Psoas muscle (tissue), 8 donors: Measurements from ENCODE around the gene PRPSAP1. TPM values are rescaled to one million over a fixed set of nuclear protein-coding genes. Genes with fewer than 3 reads are reported as not detected.

Source experiments
- ATAC-seq, 4 donors: fragments of 200-7000 bp; cut with Tn5 transposase; one replicate each; pipeline ENCODE4 v1.9.1; 2020; ENCODE audit warnings: moderate library complexity in 3 of 4, mild to moderate bottlenecking in 2 of 4
- DNase-seq, 2 donors: peaks; one replicate each; pipeline ENCODE4 v3.0.0-alpha.2; 2020
- H3K27ac ChIP-seq: fragments of 200-600 bp; one replicate; pipeline ENCODE4 v1.8.0; 2022
- H3K27me3 ChIP-seq, 3 donors: fragments of 200-600 bp in 1 of 3; one replicate each; pipeline versions ENCODE4 v1.6.1 to v1.8.0; 2013 to 2022; ENCODE audit warnings: low read length in 2 of 3, mild to moderate bottlenecking in 2 of 3, moderate library complexity in 1 of 3; ENCODE audit not compliant: insufficient read depth in 3 of 3
- H3K36me3 ChIP-seq, 2 donors: fragments of 200-600 bp in 1 of 2; one replicate each; pipeline versions ENCODE4 v1.6.1 to v1.8.0; 2013 to 2022; ENCODE audit warnings: low read depth in 1 of 2, mild to moderate bottlenecking in 1 of 2, moderate library complexity in 1 of 2; ENCODE audit not compliant: insufficient read depth in 1 of 2
- H3K4me1 ChIP-seq: fragments of 200-600 bp; one replicate; pipeline ENCODE4 v1.8.0; 2022
- H3K4me3 ChIP-seq: fragments of 200-600 bp; one replicate; pipeline ENCODE4 v1.8.0; 2022; ENCODE audit warnings: mild to moderate bottlenecking
- H3K9me3 ChIP-seq: fragments of 200-600 bp; one replicate; pipeline ENCODE4 v1.8.0; 2022
- CTCF ChIP-seq: fragments of 200-600 bp; IDR thresholded peaks from one replicate; pipeline ENCODE4 v1.8.0; 2022; ENCODE audit warnings: antibody characterized with exemption
- WGBS, 3 donors: extraction: QIAGEN DNeasy Blood & Tissue Kit; methylation state at CpG; one replicate each; pipeline versions ENCODE4 v1.1.6 to v1.1.7; 2013; 5-methylcytosine and 5-hydroxymethylcytosine counted together
- intact Hi-C, 2 donors: fragments of 100-400 bp; cut with DNase I; formaldehyde crosslinking; loops; one replicate each; pipeline versions ENCODE4 v1.11.0 to v1.14.2; 2022
- polyA plus RNA-seq, 3 donors: library from polyadenylated mRNA; stranded (reverse); fragments of 200-250 nt; gene quantifications; one replicate each; pipeline ENCODE4 v1.2.3, GENCODE V29; 2013
- total RNA-seq, 4 donors: library from RNA; stranded (reverse); fragmentation: NEBNext Ultra II Directional in 2 of 4; extraction: Animal tissue kit (Norgen Biotek cat#: 25700) in 2 of 4; gene quantifications; one replicate each; pipeline versions ENCODE4 v1.2.1 to v1.2.4, GENCODE V29; 2021 to 2023
- donor health status: healthy with polysubstance abuse.
- donor health status: DM: no; HTN: no; CAD: no; lungs with moderate emphysema.
- donor health status: Bipolar disorder and iron deficiency.
- donor health status: healthy.
- donor health status: DM: yes; HTN: yes; CAD: no.
- donor health status: DM: no; HTN: no; CAD: no.
- donor health status: DM: no; HTN: no; CAD: no.
- donor health status: DM: yes; HTN: yes; CAD: no.

Gene PRPSAP1
- total and polyA plus RNA-seq, 7 donors: 9.5 to 24.7 (median 17.8) TPM

DNA sequence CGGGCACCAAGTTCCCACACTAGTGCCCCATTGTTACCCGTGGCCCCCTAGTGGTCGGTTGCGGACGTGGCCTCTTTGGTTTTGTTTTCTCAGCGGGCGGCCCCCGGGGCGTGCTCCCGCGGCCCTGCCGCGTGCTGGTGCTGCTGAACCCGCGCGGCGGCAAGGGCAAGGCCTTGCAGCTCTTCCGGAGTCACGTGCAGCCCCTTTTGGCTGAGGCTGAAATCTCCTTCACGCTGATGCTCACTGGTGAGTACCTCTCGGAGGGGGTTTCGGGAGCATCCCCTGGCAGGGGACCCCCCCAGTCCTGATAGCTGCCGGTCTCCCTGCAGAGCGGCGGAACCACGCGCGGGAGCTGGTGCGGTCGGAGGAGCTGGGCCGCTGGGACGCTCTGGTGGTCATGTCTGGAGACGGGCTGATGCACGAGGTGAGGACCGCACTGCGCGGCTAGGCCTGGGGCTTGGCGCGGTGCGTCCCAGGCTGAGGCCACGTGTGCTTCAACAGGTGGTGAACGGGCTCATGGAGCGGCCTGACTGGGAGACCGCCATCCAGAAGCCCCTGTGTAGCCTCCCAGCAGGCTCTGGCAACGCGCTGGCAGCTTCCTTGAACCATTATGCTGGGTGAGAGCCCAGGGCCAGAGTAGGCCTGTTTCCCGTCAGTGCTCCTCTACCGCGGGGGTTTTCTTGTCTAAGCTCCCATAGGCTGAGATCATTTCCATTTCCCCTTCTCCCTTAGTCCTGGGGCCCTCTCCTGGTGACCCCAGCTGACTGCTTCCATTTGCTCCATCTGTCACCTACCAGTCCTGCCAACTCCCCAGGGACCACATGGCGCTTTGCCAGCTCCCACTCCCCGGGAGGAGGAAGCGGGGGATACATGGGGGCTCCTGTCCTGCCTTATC lies 32.4 kb upstream of the PRPSAP1 start:
- H3K27ac ChIP-seq: no peak overlapping the region
- H3K9me3 ChIP-seq: no peaks in the 10 kb centered on the region
- WGBS, 3 donors: 20 to 24% (median 22%) methylated on average over 52 of the region's 52 CpGs
- H3K27me3 ChIP-seq: no peaks in the 10 kb centered on the region
- ATAC-seq (peak; percentile 52 to 76 (median 56)), DNase-seq (peak; percentile 87 to 90)
- H3K36me3 ChIP-seq: peaks cover 0 to 23% of the 10 kb centered on the region in 2 donors
- peak; percentile 80 for TF ChIP-seq CTCF
- intact Hi-C loops: no loop called here
- peak overlapping the region; percentile 74 for H3K4me3 ChIP-seq
- peaks cover 15% of the 10 kb centered on the region for H3K4me1 ChIP-seq

- H3K4me1 ChIP-seq: peaks cover 15% of the 10 kb centered on the region
- intact Hi-C loops: no loop called here
- 0 to 1% (median 0%) methylated on average over 66 to 74 of the region's 74 CpGs for WGBS, 3 donors
- H3K27ac ChIP-seq: peak overlapping the region; percentile 76
- H3K9me3 ChIP-seq: no peaks in the 10 kb centered on the region
- H3K36me3 ChIP-seq: peaks cover 0 to 14% of the 10 kb centered on the region in 2 donors
- H3K4me3 ChIP-seq: peak overlapping the region; percentile 74
- H3K27me3 ChIP-seq: no peaks in the 10 kb centered on the region
- TF ChIP-seq CTCF: no peak
- DNase-seq (peak; percentile 68 to 72), ATAC-seq (peak; percentile 20 to 26 (median 22))
Observed at GRCh38 chr17:76384987-76385891, 31.5 kb upstream of the PRPSAP1 start.

- peaks cover 0 to 6% of the 10 kb centered on the region in 2 donors for H3K36me3 ChIP-seq
- peaks cover 15% of the 10 kb centered on the region for H3K4me1 ChIP-seq
- no peaks in the 10 kb centered on the region for H3K9me3 ChIP-seq
- peak within 1 kb of the TSS; percentile 76 for H3K27ac ChIP-seq
- intact Hi-C loops: no loop called here
- no peaks in the 10 kb centered on the region for H3K27me3 ChIP-seq
- DNase-seq (peak; percentile 78 to 81), ATAC-seq (peak; percentile 62 to 74 (median 70))
- WGBS, 3 donors: 0 to 1% (median 0%) methylated on average over 52 to 118 of the region's 118 CpGs
- H3K4me3 ChIP-seq: peak within 1 kb of the TSS; percentile 74
- no peak for TF ChIP-seq CTCF
Observed at GRCh38 chr17:76384222-76384986, 30.7 kb upstream of the PRPSAP1 start, which contains the start of gene SPHK1. TSS of gene SPHK1 (plus strand) at chr17:76384609. CDS start at chr17:76385645, 1,036 bp downstream.

DNA sequence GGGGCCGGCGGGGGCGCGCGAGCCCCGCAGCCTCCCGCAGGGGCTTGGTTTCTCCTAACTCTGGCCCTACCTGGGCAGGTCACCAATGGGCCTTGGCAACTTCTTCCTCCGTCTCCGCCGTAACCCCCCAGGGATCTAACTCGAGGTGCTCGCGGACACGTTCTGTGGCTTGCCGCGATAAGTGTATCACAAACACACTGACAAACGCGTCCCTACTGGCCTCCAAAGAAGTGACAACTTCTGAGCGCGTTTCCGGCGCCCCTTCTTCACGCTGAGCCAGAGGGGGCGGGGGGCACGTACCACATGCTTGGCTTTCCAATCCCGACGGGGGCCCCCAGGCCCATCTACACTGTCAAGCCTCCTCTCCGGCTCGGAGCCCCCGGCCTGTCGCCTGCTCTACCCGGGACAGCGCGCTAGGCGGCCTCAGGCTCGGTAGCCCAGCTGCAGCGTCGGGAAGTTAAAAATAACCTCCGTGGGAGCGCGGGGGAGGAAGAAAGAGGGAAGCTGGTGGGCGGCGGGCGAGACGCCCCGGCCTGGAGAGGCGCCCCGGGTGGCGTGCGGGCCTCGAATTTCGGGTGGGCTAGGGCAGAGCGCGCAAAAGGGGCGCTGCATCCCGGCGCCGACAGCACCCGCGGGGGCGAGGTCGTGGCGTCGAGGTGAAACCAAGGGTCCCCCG lies 30.0 kb upstream of the PRPSAP1 start:
- H3K27me3 ChIP-seq: no peaks in the 10 kb centered on the region
- DNase-seq: peak; percentile 54 to 78
- intact Hi-C loops: no loop called here
- no peaks in the 10 kb centered on the region for H3K9me3 ChIP-seq
- H3K27ac ChIP-seq: peak overlapping the region; percentile 76
- ATAC-seq: peak; percentile 43 to 67 (median 64)
- H3K4me3 ChIP-seq: peak overlapping the region; percentile 74
- peaks cover 15% of the 10 kb centered on the region for H3K4me1 ChIP-seq
- peak; percentile 38 for TF ChIP-seq CTCF
- H3K36me3 ChIP-seq: no peaks in the 10 kb centered on the region
- 0% methylated on average over 39 to 65 of the region's 65 CpGs for WGBS, 3 donors
